GM12801 (cell line): Measurements from ENCODE around the gene TMEM164.

ENCODE experiments used
- CTCF ChIP-seq: IDR thresholded peaks from one replicate; pipeline ENCODE4 v1.5.1; 2011; ENCODE audit warnings: control low read depth; ENCODE audit not compliant: insufficient read length; ENCODE audit errors: extremely low read depth

The TMEM164 gene

DNA sequence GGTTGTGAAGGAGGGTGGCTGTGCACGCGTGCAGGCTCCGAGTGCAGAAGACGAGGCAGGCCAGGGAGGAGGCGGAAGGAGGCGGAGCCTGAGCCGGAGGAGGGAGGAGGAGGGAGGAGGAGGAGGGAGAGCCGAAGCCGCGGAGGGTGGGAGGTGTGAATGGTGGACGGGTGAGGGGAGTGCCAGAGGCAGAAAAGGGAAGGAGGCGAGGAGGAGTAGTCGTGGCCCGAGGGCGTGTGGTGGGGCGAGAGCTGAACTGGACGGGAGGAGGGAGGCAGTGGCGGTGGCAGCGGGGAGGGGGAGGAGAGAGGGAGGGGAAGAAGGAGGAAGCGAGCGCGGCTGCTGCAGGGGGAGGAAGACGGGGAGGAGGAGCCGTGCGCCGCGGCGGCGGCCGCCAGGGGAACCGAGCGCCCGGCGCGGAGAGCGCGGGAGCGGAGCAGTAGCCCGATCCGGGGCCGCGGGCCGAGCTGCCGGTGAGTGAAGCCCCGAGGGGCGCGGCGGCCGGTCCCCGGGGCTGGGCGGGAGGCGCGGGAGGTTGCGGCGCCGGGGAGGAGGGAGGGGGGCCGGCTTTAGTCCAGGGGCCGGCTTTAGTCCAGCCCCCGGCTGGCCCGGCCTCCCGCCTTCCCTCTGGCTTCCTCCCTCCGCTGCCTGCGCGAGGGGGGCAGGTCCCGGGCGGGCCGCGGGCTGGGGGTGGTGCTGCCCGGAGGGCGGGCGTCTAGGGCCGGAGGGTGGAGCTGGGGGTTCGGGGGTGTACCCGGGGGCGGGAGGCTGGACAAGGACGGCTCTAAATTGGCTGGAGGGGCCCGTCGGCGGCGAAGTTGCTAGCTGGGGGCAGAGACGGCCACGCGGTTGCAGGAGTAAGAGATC is at the start of gene TMEM164:
Gene TMEM164 (plus strand): TSS at position 815 of the 867 bp plus-strand sequence. CDS start 661 bp downstream, outside the sequence.
- no peak for TF ChIP-seq CTCF

DNA sequence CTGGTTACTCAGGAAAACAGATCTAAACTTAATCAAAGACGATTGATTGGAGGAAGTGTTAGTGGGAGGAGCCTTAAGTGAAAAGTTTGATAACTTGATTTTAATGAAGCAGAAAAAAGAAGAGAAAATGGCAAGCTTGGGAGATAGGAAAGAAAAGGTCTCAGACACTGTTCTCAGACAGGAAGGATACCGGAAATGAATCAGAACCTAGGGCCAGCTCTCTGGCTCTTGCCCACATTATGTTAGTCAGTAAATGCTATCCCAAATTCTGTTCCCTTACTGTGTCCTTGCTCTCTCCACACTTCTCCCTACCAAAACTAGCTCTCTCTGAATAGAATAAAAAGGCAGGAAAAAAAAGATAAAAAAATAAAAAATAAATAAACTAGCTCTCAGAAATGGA is 48.6 kb upstream of the TMEM164 start:
- no peak for TF ChIP-seq CTCF

- TF ChIP-seq CTCF = no peak
Observed at GRCh38 chrX:109954955-109955354, 48.0 kb upstream of the TMEM164 start.

GRCh38 chrX:109958266-109958665 is 44.6 kb upstream of the TMEM164 start:
- TF ChIP-seq CTCF = no peak

DNA sequence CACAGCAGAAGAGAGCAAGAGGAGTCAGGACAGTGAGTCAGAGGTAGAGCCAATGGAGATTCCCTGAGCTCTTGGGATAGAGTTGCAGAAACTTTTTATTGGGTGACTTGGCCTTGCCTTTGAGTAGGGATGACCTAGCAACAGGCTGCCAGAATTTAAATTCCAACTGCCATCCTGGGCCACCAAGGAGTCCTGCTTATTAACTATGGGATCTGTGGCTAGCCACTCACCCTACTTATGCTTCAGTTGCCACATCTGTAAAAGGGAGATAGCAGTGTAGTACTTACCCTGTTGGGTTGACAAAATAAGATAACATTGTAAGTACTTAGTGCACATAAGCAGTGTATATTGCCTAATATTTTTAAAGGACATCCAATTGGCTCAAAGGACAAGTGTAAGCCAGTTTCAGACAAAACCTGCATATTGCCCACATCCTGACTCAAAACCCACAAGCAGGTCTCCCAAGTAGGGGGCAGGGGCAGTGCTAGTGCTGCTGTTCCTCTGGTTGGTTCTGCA is 43.5 kb upstream of the TMEM164 start:
- TF ChIP-seq CTCF = no peak

DNA sequence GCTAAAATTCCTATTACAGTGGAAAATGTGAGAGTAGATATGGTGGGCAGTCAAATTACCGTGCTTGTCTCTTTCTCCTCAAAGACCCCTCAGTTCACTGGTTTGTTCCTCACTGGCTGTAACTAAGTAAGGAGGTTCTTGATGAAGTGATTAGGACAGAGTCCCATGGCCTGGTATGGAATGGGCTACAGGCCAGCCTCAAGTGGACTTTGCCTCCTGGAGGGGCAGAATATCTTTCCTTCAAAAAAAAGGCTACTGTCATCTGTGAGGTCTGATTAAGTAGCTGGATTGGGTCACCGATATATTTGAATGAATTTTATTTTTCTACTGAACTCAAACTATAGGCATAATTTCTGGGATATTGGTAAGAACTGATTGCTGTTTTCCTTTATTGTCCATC is 38.5 kb upstream of the TMEM164 start:
- no peak for TF ChIP-seq CTCF

DNA sequence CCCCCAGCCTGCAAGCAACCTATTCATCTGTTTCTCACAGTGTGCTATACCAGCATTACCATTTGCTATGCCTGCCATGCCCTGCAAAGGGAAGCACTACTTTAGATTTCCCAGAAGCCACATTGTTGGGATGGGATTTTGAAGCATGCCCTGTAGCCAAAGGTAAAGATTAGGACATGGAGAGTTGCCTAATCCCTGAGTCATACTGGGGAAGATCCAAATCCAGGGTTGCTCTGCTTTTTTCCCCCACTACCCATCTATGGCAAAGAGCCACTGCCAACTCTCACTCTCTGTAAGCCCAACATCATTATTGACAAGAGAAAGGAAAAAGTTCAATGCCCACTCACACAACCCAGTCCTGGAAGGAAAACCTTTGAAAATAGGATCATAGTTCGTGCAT is 36.7 kb upstream of the TMEM164 start:
- TF ChIP-seq CTCF = no peak
